HL-60 (cell line): ENCODE measurements around the gene EEPD1.
"Not testable (repeated sequence)": the region's sequence is repeated elsewhere in the genome, so short reads cannot be mapped to it uniquely, and the experiment has no call there.

ENCODE experiments used
- DNase-seq, 2 experiments: peaks; one replicate each; pipeline ENCODE4 v3.0.0-alpha.2; 2010 to 2020; ENCODE audit warnings: low read depth in 1 of 2, low spot score in 1 of 2
- H3K27ac ChIP-seq: fragments of 250-450 bp; sonication (Bioruptor Pico); replicated peaks from 2 replicates; pipeline ENCODE4 v1.5.1; 2020; ENCODE audit warnings: mild to moderate bottlenecking, moderate library complexity
- H3K27me3 ChIP-seq: fragments of 250-450 bp; sonication (Bioruptor Pico); 2 replicates; pipeline ENCODE4 v1.5.1; 2021; ENCODE audit warnings: mild to moderate bottlenecking, moderate library complexity; ENCODE audit not compliant: insufficient read depth, poor library complexity, severe bottlenecking
- H3K4me3 ChIP-seq: replicated peaks from 2 replicates; pipeline ENCODE4 v1.5.1; 2011; ENCODE audit warnings: mild to moderate bottlenecking, control low read depth, low read length; ENCODE audit not compliant: insufficient read depth
- GABPA ChIP-seq: IDR thresholded peaks from 2 replicates; pipeline ENCODE4 v1.6.1; 2012; ENCODE audit warnings: low read depth
- POLR2AphosphoS5 ChIP-seq: IDR thresholded peaks from 2 replicates; pipeline ENCODE4 v1.6.1; 2012; ENCODE audit warnings: low read depth
- SPI1 ChIP-seq: IDR thresholded peaks from 2 replicates; pipeline ENCODE4 v1.6.1; 2012; ENCODE audit warnings: low read depth, mild to moderate bottlenecking, borderline replicate concordance
- TF ChIP-seq, protein P1 (sequence below): IDR thresholded peaks from 2 replicates; pipeline ENCODE4 v1.6.1; 2012; ENCODE audit warnings: low read depth; ENCODE audit not compliant: insufficient replicate concordance
- TF ChIP-seq, protein P2 (sequence below): IDR thresholded peaks from one replicate; pipeline ENCODE4 v1.5.1; 2011; ENCODE audit warnings: low read length, control low read depth, inconsistent platforms; ENCODE audit not compliant: insufficient read depth

Gene EEPD1

DNA sequence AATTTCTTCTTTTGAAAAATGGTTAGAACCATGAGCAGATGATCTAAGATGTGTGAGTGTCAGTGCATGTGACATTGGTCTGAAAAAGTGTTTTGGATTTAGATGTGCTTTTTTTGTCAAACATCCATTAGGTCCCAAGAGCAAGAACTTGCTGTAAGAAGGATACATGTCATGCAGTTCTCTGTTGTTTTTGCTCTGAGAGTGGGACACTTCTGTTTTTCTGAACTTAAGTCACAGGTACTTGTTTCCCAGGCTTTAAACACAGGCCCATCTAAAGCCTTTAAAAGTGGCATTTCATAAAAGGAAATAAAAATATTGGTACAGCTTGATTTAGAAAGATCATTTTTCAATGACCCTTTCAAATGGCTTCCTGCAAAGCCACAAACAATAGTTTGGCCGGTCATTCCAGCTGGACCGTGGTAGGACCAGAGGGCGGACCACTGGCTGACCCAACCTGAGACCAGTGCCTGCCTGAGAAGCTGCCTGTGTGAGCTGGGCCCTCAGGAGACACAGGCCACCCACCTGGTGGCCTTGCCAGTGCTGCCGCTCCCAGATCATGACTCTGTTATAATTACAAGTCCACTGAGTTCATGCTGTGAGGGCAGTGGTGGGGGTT, 92.7 kb downstream of the EEPD1 start:
- TF ChIP-seq, protein P1, sequence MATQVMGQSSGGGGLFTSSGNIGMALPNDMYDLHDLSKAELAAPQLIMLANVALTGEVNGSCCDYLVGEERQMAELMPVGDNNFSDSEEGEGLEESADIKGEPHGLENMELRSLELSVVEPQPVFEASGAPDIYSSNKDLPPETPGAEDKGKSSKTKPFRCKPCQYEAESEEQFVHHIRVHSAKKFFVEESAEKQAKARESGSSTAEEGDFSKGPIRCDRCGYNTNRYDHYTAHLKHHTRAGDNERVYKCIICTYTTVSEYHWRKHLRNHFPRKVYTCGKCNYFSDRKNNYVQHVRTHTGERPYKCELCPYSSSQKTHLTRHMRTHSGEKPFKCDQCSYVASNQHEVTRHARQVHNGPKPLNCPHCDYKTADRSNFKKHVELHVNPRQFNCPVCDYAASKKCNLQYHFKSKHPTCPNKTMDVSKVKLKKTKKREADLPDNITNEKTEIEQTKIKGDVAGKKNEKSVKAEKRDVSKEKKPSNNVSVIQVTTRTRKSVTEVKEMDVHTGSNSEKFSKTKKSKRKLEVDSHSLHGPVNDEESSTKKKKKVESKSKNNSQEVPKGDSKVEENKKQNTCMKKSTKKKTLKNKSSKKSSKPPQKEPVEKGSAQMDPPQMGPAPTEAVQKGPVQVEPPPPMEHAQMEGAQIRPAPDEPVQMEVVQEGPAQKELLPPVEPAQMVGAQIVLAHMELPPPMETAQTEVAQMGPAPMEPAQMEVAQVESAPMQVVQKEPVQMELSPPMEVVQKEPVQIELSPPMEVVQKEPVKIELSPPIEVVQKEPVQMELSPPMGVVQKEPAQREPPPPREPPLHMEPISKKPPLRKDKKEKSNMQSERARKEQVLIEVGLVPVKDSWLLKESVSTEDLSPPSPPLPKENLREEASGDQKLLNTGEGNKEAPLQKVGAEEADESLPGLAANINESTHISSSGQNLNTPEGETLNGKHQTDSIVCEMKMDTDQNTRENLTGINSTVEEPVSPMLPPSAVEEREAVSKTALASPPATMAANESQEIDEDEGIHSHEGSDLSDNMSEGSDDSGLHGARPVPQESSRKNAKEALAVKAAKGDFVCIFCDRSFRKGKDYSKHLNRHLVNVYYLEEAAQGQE = no peak
- TF ChIP-seq POLR2AphosphoS5 (no peak), GABPA (no peak), SPI1 (no peak)
- TF ChIP-seq, protein P2, sequence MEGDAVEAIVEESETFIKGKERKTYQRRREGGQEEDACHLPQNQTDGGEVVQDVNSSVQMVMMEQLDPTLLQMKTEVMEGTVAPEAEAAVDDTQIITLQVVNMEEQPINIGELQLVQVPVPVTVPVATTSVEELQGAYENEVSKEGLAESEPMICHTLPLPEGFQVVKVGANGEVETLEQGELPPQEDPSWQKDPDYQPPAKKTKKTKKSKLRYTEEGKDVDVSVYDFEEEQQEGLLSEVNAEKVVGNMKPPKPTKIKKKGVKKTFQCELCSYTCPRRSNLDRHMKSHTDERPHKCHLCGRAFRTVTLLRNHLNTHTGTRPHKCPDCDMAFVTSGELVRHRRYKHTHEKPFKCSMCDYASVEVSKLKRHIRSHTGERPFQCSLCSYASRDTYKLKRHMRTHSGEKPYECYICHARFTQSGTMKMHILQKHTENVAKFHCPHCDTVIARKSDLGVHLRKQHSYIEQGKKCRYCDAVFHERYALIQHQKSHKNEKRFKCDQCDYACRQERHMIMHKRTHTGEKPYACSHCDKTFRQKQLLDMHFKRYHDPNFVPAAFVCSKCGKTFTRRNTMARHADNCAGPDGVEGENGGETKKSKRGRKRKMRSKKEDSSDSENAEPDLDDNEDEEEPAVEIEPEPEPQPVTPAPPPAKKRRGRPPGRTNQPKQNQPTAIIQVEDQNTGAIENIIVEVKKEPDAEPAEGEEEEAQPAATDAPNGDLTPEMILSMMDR = no peak
- H3K27ac ChIP-seq = no peak overlapping the region

DNA sequence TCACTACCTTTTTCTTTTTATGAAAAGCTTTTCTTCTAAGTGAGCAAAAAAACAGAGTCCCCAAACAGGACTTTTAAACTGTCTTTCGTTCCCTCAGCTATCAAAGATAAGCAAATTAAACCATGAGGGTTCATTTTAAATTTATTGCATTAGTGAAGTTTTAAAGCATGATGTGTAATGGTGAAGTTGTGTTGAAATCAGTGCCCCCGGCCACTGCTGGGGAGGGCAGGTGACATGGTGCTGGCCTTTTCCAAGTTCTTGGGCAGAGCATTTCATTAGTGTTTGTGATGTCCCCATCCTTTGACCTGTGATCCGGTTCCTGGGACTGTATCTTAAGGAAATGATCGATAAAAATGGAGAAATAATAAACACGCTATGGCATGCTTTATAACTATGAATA, 96.0 kb downstream of the EEPD1 start:
- DNase-seq = no peak
- no peak overlapping the region for H3K4me3 ChIP-seq
- TF ChIP-seq POLR2AphosphoS5 = no peak
- TF ChIP-seq, protein P2 = no peak
- TF ChIP-seq, protein P1 = no peak
- no peak for TF ChIP-seq SPI1
- no peak for TF ChIP-seq GABPA
- H3K27me3 ChIP-seq = no peaks in the 10 kb centered on the region
- H3K27ac ChIP-seq = no peak overlapping the region

More for the DNA sequence above, 92.7 kb downstream of the EEPD1 start:
- Histone ChIP-seq H3K27me3 (no peaks in the 10 kb centered on the region), H3K4me3 (no peak overlapping the region)
- no peak for DNase-seq

DNA sequence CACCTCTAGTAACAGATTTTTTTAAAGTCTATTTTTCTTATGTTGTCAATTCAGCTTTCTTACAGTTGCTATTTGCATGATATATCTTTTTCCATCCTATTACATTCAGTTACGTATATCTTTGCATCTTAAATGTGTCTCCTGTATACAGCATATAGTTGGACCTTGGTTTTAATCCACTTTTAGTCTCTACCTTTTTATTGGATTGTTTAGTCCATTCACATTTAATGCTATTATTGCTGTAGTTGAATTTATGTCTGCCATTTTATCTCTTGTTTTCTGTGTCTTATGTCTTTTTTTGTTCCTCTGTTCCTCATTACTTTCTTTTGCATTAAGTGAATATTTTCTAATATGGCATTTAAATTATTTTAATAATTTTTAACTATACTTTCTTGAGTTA, 100.6 kb downstream of the EEPD1 start:
- H3K27me3 ChIP-seq = no peaks in the 10 kb centered on the region
- no peak overlapping the region for H3K27ac ChIP-seq
- TF ChIP-seq, protein P1 = no peak
- TF ChIP-seq GABPA (no peak), POLR2AphosphoS5 (no peak), SPI1 (no peak)
- TF ChIP-seq, protein P2 = no peak
- no peak for DNase-seq
- H3K4me3 ChIP-seq = no peak overlapping the region

DNA sequence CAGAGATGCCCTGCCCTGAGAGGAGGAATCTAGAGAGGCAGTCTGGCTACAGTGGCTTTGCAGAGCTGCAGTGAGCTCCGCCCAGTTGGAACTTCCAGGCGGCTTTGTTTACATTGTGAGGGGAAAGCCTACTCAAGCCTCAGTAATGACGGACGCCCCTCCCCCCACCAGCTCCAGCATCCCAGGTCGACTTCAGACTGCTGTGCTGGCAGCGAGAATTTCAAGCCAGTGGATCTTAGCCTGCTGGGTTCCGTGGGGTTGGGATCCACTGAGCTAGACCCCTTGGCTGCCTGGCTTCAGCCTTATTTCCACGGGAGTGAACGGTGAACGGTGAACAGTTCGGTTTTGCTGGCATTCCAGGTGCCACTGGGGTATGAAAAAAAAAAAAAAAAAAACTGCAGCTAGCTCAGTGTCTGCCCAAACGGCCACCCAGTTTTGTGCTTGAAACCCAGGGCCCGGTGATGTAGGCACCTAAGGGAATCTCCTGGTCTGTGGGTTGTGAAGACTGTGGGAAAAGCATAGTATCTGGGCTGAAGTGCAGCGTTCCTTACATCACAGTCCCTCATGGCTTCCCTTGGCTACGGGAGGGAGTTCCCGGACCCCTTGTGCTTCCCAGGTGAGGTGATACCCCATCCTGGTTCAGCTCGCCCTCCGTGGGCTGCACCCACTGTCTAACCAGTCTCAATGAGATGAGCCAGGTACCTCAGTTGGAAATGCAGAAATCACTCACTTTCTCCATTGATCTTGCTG, 105.6 kb downstream of the EEPD1 start:
- H3K4me3 ChIP-seq, H3K27ac ChIP-seq, DNase-seq, H3K27me3 ChIP-seq: not testable (repeated sequence)
